Endodermal cell (in vitro differentiated cells): ENCODE data around the gene ASB6. TPM values are rescaled to one million over a fixed set of nuclear protein-coding genes. Genes with fewer than 3 reads are reported as not detected.
A peak's percentile ranks its signal among the peaks of the same experiment; 100 is the strongest.

ENCODE experiments used
- DNase-seq: peaks from one replicate; pipeline ENCODE4 v3.0.0-alpha.2; 2017
- H3K27ac ChIP-seq: 2 replicates; pipeline ENCODE4 v1.5.1; 2013; ENCODE audit warnings: mild to moderate bottlenecking, low read depth, low read length, moderate library complexity
- H3K27me3 ChIP-seq: 2 replicates; pipeline ENCODE4 v1.6.1; 2013; ENCODE audit warnings: mild to moderate bottlenecking, low read length, moderate library complexity; ENCODE audit not compliant: insufficient read depth, control insufficient read depth, poor library complexity, severe bottlenecking
- H3K36me3 ChIP-seq: 2 replicates; pipeline ENCODE4 v1.7.0; 2013; ENCODE audit warnings: mild to moderate bottlenecking, low read length, moderate library complexity; ENCODE audit not compliant: control insufficient read depth, insufficient read depth
- H3K4me1 ChIP-seq: one replicate; pipeline ENCODE4 v1.7.0; 2013; ENCODE audit warnings: low read length; ENCODE audit not compliant: control insufficient read depth, insufficient read depth
- H3K4me3 ChIP-seq: 2 replicates; pipeline ENCODE4 v1.5.1; 2013; ENCODE audit warnings: mild to moderate bottlenecking, low read length, moderate library complexity
- H3K9ac ChIP-seq: 2 replicates; pipeline ENCODE4 v1.6.1; 2013; ENCODE audit warnings: mild to moderate bottlenecking, low read length, moderate library complexity; ENCODE audit not compliant: poor library complexity, severe bottlenecking; ENCODE audit errors: extremely low read depth
- H3K9me3 ChIP-seq: 2 replicates; pipeline ENCODE4 v1.6.1; 2013; ENCODE audit warnings: mild to moderate bottlenecking, low read length, moderate library complexity; ENCODE audit not compliant: control insufficient read depth
- H3K27ac Mint-ChIP-seq: 2 replicates; pipeline ENCODE4 v1.8.0; 2020; ENCODE audit warnings: mixed read lengths
- H3K27me3 Mint-ChIP-seq: 2 replicates; pipeline ENCODE4 v1.8.0; 2021; ENCODE audit warnings: mild to moderate bottlenecking, mixed read lengths; ENCODE audit not compliant: insufficient read depth
- H3K36me3 Mint-ChIP-seq: 2 replicates; pipeline ENCODE4 v1.8.0; 2020; ENCODE audit warnings: low read depth, mixed read lengths
- H3K4me1 Mint-ChIP-seq: 2 replicates; pipeline ENCODE4 v1.8.0; 2020; ENCODE audit warnings: mixed read lengths
- H3K4me3 Mint-ChIP-seq: 2 replicates; pipeline ENCODE4 v1.8.0; 2020; ENCODE audit warnings: mild to moderate bottlenecking, moderate library complexity, mixed read lengths
- H3K9me3 Mint-ChIP-seq: 2 replicates; pipeline ENCODE4 v1.8.0; 2020; ENCODE audit warnings: mild to moderate bottlenecking, mixed read lengths
- WGBS, 2 experiments: methylation state at CpG; one replicate each; pipeline versions ENCODE4 v1.1.5 to v1.1.7; 2013; ENCODE audit warnings: missing lambda C conversion rate in 2 of 2, mixed read lengths in 1 of 2; ENCODE audit not compliant: insufficient coverage in 1 of 2, insufficient read length in 1 of 2; 5-methylcytosine and 5-hydroxymethylcytosine counted together
- total RNA-seq, 2 donors: library from RNA; stranded (reverse); fragmentation: NEBNext Ultra II Directional in 1 of 2; extraction: Animal tissue kit (Norgen Biotek cat#: 25700) in 1 of 2; gene quantifications; 2 replicates in 1 of 2; 3 replicates in 1 of 2; pipeline ENCODE4 v1.2.1, GENCODE V29; 2021
- TF ChIP-seq, protein P1 (sequence below): fragments of 200-600 bp; sonication (generic); conservative IDR thresholded peaks from 2 replicates; pipeline ENCODE4 v1.5.0; 2021; ENCODE audit warnings: antibody characterized with exemption, mild to moderate bottlenecking

The ASB6 gene
- total RNA-seq, 2 donors from 2014 or later: 19.8 to 20.2 TPM

DNA sequence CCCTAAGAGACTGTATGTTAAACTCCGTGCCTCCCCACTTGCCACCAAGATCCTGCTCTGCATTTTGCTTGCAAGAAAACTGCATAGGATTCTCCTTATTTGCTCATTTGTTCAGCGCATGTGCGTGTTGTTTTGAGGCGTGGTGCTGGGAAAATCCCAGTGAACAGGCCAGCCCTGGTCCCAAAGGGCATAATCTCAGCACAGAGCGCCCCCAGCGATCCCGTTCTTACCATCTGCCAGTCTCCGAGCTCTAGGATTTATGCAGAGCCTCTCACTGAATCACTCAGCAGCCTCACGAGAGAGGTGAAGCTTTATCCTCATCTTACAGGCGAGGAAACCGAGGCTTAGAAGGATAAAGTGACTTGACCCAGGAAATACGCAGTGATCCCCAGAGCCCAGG is 35.0 kb upstream of the ASB6 start:
- Histone ChIP-seq H3K36me3 (no peaks in the 10 kb centered on the region), H3K9me3 (no peaks in the 10 kb centered on the region), H3K4me3 (no peak overlapping the region), H3K4me1 (no peaks in the 10 kb centered on the region), H3K27me3 (no peaks in the 10 kb centered on the region), H3K9ac (no peak overlapping the region), H3K27ac (peak overlapping the region; percentile 29)
- Mint-ChIP-seq H3K27me3 (peaks cover 4% of the 10 kb centered on the region), H3K9me3 (no peaks in the 10 kb centered on the region), H3K27ac (no peak overlapping the region), H3K4me3 (no peak overlapping the region), H3K4me1 (no peaks in the 10 kb centered on the region), H3K36me3 (no peaks in the 10 kb centered on the region)
- WGBS, 2 experiments: 87 to 90% methylated on average over 12 of the region's 12 CpGs
- DNase-seq: peak; percentile 58
- TF ChIP-seq, protein P1, sequence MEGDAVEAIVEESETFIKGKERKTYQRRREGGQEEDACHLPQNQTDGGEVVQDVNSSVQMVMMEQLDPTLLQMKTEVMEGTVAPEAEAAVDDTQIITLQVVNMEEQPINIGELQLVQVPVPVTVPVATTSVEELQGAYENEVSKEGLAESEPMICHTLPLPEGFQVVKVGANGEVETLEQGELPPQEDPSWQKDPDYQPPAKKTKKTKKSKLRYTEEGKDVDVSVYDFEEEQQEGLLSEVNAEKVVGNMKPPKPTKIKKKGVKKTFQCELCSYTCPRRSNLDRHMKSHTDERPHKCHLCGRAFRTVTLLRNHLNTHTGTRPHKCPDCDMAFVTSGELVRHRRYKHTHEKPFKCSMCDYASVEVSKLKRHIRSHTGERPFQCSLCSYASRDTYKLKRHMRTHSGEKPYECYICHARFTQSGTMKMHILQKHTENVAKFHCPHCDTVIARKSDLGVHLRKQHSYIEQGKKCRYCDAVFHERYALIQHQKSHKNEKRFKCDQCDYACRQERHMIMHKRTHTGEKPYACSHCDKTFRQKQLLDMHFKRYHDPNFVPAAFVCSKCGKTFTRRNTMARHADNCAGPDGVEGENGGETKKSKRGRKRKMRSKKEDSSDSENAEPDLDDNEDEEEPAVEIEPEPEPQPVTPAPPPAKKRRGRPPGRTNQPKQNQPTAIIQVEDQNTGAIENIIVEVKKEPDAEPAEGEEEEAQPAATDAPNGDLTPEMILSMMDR: peak; percentile 11

DNA sequence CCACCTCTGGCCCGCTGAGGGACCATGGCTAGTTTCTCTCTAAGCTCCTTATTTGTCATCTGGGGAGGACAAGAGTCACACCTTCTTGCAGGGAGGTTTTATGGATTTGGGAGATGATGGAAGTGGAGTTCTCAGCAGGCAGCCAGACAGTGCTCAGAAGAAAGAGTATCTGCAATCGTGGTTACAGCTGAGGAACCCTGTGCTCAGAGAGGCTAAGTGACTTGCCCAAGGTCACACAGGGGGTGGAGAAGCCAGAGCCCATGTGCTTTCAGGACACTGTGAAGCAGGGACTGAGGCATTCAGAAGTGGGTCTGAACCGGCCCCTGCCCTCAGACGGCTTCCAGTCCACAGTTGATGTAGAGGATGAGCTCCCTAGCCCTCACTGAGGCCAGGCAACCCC is 34.3 kb upstream of the ASB6 start:
- no peak overlapping the region for H3K9ac ChIP-seq
- peaks cover 4% of the 10 kb centered on the region for H3K27me3 Mint-ChIP-seq
- no peak overlapping the region for H3K27ac Mint-ChIP-seq

DNA sequence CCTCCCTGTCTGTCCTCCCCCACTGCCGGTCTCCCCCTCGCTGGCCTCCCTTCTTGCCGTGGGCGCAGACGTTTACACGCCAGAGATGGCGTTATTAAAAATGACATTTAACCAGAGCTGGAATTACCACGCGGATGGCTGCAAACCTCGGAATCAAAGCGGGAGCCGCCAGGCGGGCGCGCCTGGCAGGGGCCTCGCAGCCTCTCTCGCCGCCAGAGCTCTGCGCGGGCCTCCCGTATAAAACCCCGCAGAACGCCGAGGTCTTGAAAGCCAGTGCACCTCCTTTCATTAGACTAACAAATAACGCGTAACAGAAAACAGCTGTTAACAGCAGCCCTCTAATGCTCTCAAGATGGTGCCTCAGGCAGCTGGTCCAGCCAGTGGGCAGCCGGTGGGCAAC is 33.7 kb upstream of the ASB6 start:
- H3K27me3 ChIP-seq: no peaks in the 10 kb centered on the region
- peaks cover 4% of the 10 kb centered on the region for H3K27me3 Mint-ChIP-seq
- 92 to 95% methylated on average over 23 to 27 of the region's 27 CpGs for WGBS, 2 experiments
- no peak overlapping the region for H3K4me3 Mint-ChIP-seq
- H3K4me1 Mint-ChIP-seq: no peaks in the 10 kb centered on the region
- no peak overlapping the region for H3K4me3 ChIP-seq
- H3K36me3 Mint-ChIP-seq: no peaks in the 10 kb centered on the region
- H3K9ac ChIP-seq: no peak overlapping the region
- no peak for DNase-seq
- H3K9me3 Mint-ChIP-seq: no peaks in the 10 kb centered on the region
- H3K27ac ChIP-seq: no peak overlapping the region
- TF ChIP-seq, protein P1: no peak
- H3K36me3 ChIP-seq: no peaks in the 10 kb centered on the region
- H3K4me1 ChIP-seq: no peaks in the 10 kb centered on the region
- no peak overlapping the region for H3K27ac Mint-ChIP-seq
- H3K9me3 ChIP-seq: no peaks in the 10 kb centered on the region

More for the DNA sequence above, 34.3 kb upstream of the ASB6 start:
- Mint-ChIP-seq H3K4me1 (no peaks in the 10 kb centered on the region), H3K36me3 (no peaks in the 10 kb centered on the region), H3K4me3 (no peak overlapping the region), H3K9me3 (no peaks in the 10 kb centered on the region)
- WGBS, 2 experiments: 90 to 96% methylated on average over 4 of the region's 4 CpGs
- H3K9me3 ChIP-seq: no peaks in the 10 kb centered on the region
- no peaks in the 10 kb centered on the region for H3K4me1 ChIP-seq
- no peaks in the 10 kb centered on the region for H3K36me3 ChIP-seq
- no peak overlapping the region for H3K27ac ChIP-seq
- TF ChIP-seq, protein P1: no peak
- H3K4me3 ChIP-seq: no peak overlapping the region
- no peak for DNase-seq
- H3K27me3 ChIP-seq: no peaks in the 10 kb centered on the region
